HG03342 (cell line): Measurements from ENCODE around the gene TUBB4A.
"Not testable (repeated sequence)": the region's sequence is repeated elsewhere in the genome, so short reads cannot be mapped to it uniquely, and the experiment has no call there.

Experiments
- ATAC-seq: cut with Tn5 transposase; IDR thresholded peaks from one replicate; pipeline ENCODE4 v1.9.1; 2021; ENCODE audit warnings: mild to moderate bottlenecking, moderate library complexity; ENCODE audit not compliant: unreplicated experiment

Gene TUBB4A

GRCh38 chr19:6527893-6528543 lies 25.9 kb upstream of the TUBB4A start:
- peak; percentile 46 for ATAC-seq

GRCh38 chr19:6524311-6524710 lies 22.2 kb upstream of the TUBB4A start:
- ATAC-seq = no peak

DNA sequence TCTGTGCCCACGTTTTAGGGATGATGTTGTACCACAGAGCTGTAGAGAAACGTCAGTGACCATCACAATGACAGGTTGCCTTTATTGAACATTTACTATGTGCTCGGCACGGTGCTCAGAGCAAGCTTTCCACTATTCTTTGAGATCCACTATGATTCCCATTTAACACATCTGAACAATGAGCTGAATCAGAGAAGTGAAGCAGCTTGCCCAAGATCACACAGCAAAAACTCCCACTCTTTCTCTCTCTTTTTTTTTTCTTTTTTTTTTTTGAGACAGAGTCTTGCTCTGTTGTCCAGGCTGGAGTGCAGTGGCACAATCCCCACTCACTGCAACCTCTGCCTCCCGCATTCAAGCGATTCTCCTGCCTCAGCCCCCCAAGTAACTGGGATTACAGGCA lies 20.6 kb upstream of the TUBB4A start:
- ATAC-seq = no peak

GRCh38 chr19:6521718-6522646 lies 19.9 kb upstream of the TUBB4A start:
- ATAC-seq = peak; percentile 55

DNA sequence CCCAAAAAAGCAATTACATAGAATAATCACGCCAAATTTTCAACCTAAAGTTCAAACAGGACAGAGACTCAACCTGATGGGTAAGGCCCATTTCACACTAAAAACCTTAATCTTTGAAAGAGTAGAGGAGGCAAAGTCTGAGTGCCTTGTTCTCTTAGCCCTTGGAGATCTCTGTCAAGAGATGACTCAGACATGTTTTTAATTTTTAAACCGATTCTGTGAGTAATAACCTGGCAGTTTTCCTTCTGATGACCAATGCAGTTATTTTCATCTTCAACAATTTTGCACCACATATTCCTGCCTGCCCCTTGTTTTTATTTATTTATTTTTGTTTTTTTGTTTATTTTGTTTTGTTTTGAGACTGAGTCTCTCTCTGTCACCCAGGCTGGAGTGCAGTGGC lies 17.2 kb upstream of the TUBB4A start:
- ATAC-seq = no peak

- no peak for ATAC-seq
These were observed 16.2 kb upstream of the TUBB4A start for GRCh38 chr19:6518145-6518911.

DNA sequence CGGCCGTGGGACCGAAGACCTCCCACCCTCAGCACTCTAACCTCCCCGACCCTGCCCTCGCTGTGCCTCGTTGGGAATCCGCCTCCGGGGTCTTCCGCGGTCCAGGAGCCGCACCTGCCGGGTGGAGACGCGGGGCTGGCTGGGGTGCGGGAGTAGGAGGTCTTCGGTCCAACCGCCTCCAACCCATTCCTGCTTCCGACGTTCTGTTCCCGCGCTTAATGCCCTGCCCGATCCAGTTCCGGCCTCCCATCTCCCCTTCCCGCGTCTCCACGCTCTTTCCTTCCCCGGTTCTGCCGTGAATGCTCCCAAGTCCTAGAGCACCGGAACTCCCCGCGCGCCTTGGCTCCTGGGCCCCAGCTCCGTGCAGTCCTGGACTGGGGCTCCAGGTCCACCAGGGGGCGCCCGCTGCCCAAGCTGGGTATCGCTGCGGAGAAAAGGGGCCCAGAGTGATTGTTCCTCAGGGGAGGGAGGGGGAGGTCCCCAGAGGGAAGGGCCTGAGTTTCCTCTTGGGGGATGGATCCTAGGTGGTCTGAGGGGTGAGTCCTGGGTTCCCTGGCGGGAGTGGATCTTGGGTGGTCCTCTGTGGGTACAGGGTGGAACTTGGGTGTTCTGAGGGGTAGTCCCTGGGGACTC lies 14.7 kb upstream of the TUBB4A start:
- peak; percentile 38 for ATAC-seq

GRCh38 chr19:6516018-6516658 lies 14.0 kb upstream of the TUBB4A start:
- ATAC-seq = peak; percentile 38

GRCh38 chr19:6514926-6515544 lies 12.9 kb upstream of the TUBB4A start:
- no peak for ATAC-seq

GRCh38 chr19:6514089-6514488 lies 12.0 kb upstream of the TUBB4A start:
- no peak for ATAC-seq

- no peak for ATAC-seq
These were observed 8.5 kb upstream of the TUBB4A start for GRCh38 chr19:6510618-6511017.

GRCh38 chr19:6509118-6509971 lies 7.2 kb upstream of the TUBB4A start:
- ATAC-seq = no peak

DNA sequence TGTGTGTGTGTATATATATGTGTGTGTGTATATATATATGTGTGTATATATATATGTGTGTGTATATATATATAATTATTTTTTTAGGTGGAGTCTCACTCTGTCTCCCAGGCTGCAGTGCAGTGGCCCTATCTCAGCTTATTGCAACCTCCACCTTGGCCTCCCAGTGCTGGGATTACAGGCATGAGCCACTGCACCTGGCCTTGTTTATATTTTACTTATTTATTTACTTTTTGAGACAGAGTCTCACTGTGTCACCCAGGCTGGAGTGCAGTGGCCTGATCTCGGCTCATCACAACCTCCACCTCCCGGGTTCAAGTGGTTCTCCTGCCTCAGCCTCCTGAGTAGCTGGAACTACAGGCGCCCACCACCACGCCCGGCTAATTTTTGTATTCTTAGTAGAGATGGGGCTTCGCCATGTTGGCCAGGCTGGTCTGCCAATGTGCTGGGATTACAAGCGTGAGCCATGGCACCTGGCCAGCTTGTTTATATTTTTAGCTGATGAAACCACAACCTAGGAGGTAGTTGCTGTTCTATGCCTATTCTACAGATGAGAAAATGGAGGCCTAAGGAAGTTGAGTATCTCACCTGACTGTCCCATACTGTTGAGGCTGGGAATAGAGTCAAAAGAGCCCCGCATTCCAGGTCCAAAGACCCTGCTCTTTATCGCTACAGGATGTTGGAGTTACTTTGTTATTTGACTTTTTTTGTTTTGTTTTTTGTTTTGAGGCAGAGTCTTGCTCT lies 6.1 kb upstream of the TUBB4A start:
- ATAC-seq = not testable (repeated sequence)

- no peak for ATAC-seq
These were observed 1.5 kb upstream of the TUBB4A start for GRCh38 chr19:6503407-6504201.

DNA sequence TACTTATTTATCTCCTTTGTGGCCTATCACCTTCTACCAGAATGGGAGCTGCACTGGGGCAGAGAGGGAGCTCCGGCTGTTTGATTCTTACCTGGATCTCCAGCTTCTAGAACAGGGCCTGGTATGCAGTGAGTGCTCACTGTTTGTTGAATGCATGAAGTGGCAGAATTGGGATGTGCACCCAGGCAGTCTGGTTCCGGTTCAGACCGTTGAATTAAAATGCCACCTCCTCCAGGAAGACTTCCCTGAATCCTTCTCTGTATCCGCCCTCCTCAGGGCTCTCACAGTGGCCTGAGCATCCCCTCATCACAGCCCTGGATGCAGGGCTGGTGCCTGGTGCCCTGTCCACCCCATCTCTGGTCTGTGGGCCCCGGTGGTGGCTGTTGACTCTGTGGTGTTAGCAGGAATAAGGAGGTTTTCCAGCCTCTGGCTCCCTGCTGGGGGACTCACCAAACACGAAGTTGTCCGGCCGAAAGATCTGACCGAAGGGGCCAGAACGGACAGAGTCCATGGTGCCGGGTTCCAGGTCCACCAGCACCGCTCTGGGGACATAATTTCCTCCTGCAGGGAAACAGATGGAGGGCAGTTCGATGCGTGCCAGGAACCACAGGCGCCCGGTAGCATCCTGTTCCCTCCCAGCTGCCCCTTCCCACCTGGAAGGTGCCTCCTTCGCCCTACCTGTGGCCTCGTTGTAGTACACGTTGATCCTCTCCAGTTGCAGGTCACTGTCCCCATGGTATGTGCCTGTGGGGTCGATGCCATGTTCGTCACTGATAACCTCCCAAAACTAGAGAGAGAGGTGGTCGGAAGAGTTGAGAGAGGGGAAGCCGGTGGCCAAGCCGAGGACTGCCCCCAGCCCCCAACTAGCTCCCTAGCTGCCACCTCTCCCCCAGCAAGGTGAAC lies 1.0 kb downstream of the TUBB4A start:
- ATAC-seq = no peak

GRCh38 chr19:6499052-6499790 lies 2.9 kb downstream of the TUBB4A start:
- no peak for ATAC-seq
